Fibroblast of lung (primary cell): ENCODE results near the gene COG8. TPM values are rescaled to one million over a fixed set of nuclear protein-coding genes. Genes with fewer than 3 reads are reported as not detected.

ENCODE experiments used
- DNase-seq, 2 donors: peaks; one replicate each; pipeline versions ENCODE4 v3.0.0 to v3.0.0-alpha.2; 2010; ENCODE audit warnings: low read depth in 2 of 2
- H2AFZ ChIP-seq: 2 replicates; pipeline ENCODE4 v1.5.1; 2012; ENCODE audit warnings: low read length, control low read depth, inconsistent platforms
- H3K27ac ChIP-seq: 2 replicates; pipeline ENCODE4 v1.5.1; 2011; ENCODE audit warnings: low read length, control low read depth; ENCODE audit not compliant: insufficient read depth
- H3K27me3 ChIP-seq: 2 replicates; pipeline ENCODE4 v1.5.1; 2011; ENCODE audit warnings: mild to moderate bottlenecking, low read length; ENCODE audit not compliant: control insufficient read depth, insufficient read depth
- H3K36me3 ChIP-seq: 2 replicates; pipeline ENCODE4 v1.5.1; 2011; ENCODE audit warnings: low read length; ENCODE audit not compliant: control insufficient read depth, insufficient read depth
- H3K4me1 ChIP-seq: 2 replicates; pipeline ENCODE4 v1.5.1; 2011; ENCODE audit warnings: low read length; ENCODE audit not compliant: control insufficient read depth, insufficient read depth; ENCODE audit errors: extremely low read depth
- H3K4me2 ChIP-seq: 2 replicates; pipeline ENCODE4 v1.5.1; 2011; ENCODE audit warnings: low read length, control low read depth; ENCODE audit not compliant: insufficient read depth; ENCODE audit errors: extremely low read depth
- H3K4me3 ChIP-seq, 4 experiments: fragments of 200-600 bp in 1 of 4; sonication (generic) in 1 of 4; replicated peaks in 1 of 4; 2 replicates each; pipeline ENCODE4 v1.5.1; 2011 to 2016; ENCODE audit warnings: low read length in 4 of 4, low read depth in 3 of 4, mild to moderate bottlenecking in 3 of 4, control low read depth in 2 of 4, inconsistent platforms in 1 of 4, mixed read lengths in 1 of 4; ENCODE audit not compliant: insufficient read depth in 1 of 4; ENCODE audit errors: control extremely low read depth in 1 of 4
- H3K79me2 ChIP-seq: 2 replicates; pipeline ENCODE4 v1.5.1; 2012; ENCODE audit warnings: mild to moderate bottlenecking, low read length, inconsistent platforms; ENCODE audit not compliant: control insufficient read depth, insufficient read depth
- H3K9ac ChIP-seq: 2 replicates; pipeline ENCODE4 v1.5.1; 2011; ENCODE audit warnings: mild to moderate bottlenecking, low read length, control low read depth; ENCODE audit not compliant: insufficient read depth
- H3K9me3 ChIP-seq: 2 replicates; pipeline ENCODE4 v1.5.1; 2012; ENCODE audit warnings: low read depth, low read length; ENCODE audit not compliant: control insufficient read depth, insufficient read depth
- H4K20me1 ChIP-seq: 2 replicates; pipeline ENCODE4 v1.5.1; 2011; ENCODE audit warnings: low read length; ENCODE audit not compliant: control insufficient read depth, insufficient read depth; ENCODE audit errors: extremely low read depth
- CTCF ChIP-seq, 2 donors: IDR thresholded peaks in 1 of 2; conservative IDR thresholded peaks in 1 of 2; 1 replicate in 1 of 2; 2 replicates in 1 of 2; pipeline ENCODE4 v1.5.1; 2011 to 2012; ENCODE audit warnings: low read length in 2 of 2, control low read depth in 1 of 2, inconsistent platforms in 1 of 2, low read depth in 1 of 2, mild to moderate bottlenecking in 1 of 2
- EZH2 ChIP-seq: IDR thresholded peaks from 2 replicates; pipeline ENCODE4 v1.5.1; 2012; ENCODE audit warnings: low read length, control low read depth, mild to moderate bottlenecking; ENCODE audit errors: missing control alignments
- polyA plus RNA-seq, 2 donors: library from polyadenylated mRNA; depleted of rRNA in 1 of 2; stranded (reverse) in 1 of 2; unstranded in 1 of 2; fragments of >200 nt; gene quantifications; 2 replicates each; pipeline ENCODE4 v1.2.1, GENCODE V29; 2011 to 2012; ENCODE audit warnings: missing spikeins in 1 of 2
- total RNA-seq: library from RNA; depleted of rRNA; stranded (reverse); fragments of >200 nt; gene quantifications from 2 replicates; pipeline ENCODE4 v1.2.1, GENCODE V29; 2014

Gene COG8
- total and polyA plus RNA-seq, 2 donors (not counting 1 experiment from before 2014, with no cell fraction given), result 20.0 to 29.2 TPM

GRCh38 chr16:69324013-69324531 is 15.3 kb downstream of the COG8 start:
- H3K4me1 ChIP-seq, result peaks cover 5% of the 10 kb centered on the region
- TF ChIP-seq CTCF (conservative IDR thresholded peaks at IDR 0.05 in 1 of 2, IDR thresholded peaks at IDR 0.05 in 1 of 2; ENCODE audit: low read depth in 1 of 2, low read length in 2 of 2) (no peak), EZH2 (no peak)
- H3K79me2 ChIP-seq, result peaks cover 47% of the 10 kb centered on the region
- H2AFZ ChIP-seq, result no peak overlapping the region
- H3K4me3 ChIP-seq, result no peak overlapping the region
- peaks cover 40% of the 10 kb centered on the region for H3K36me3 ChIP-seq
- no peaks in the 10 kb centered on the region for H3K9me3 ChIP-seq
- no peak for DNase-seq
- H3K27ac ChIP-seq, result no peak overlapping the region
- H3K4me2 ChIP-seq, result no peak overlapping the region
- H4K20me1 ChIP-seq, result no peaks in the 10 kb centered on the region
- no peak overlapping the region for H3K9ac ChIP-seq
- no peaks in the 10 kb centered on the region for H3K27me3 ChIP-seq

- Histone ChIP-seq H3K36me3 (peaks cover 46% of the 10 kb centered on the region), H3K79me2 (peaks cover 42% of the 10 kb centered on the region)
These were observed 15.9 kb downstream of the COG8 start for GRCh38 chr16:69323415-69323814.

GRCh38 chr16:69322343-69322742 is 17.0 kb downstream of the COG8 start:
- TF ChIP-seq EZH2 (no peak), CTCF (conservative IDR thresholded peaks at IDR 0.05 in 1 of 2, IDR thresholded peaks at IDR 0.05 in 1 of 2; ENCODE audit: low read depth in 1 of 2, low read length in 2 of 2) (no peak)
- no peaks in the 10 kb centered on the region for H3K4me1 ChIP-seq
- no peaks in the 10 kb centered on the region for H4K20me1 ChIP-seq
- H3K9ac ChIP-seq, result no peak overlapping the region
- no peak overlapping the region for H3K4me2 ChIP-seq
- no peak overlapping the region for H3K27ac ChIP-seq
- no peaks in the 10 kb centered on the region for H3K9me3 ChIP-seq
- DNase-seq, result no peak
- H3K27me3 ChIP-seq, result no peaks in the 10 kb centered on the region
- H3K36me3 ChIP-seq, result peaks cover 50% of the 10 kb centered on the region
- H2AFZ ChIP-seq, result no peak overlapping the region
- H3K4me3 ChIP-seq, result no peak overlapping the region
- peaks cover 34% of the 10 kb centered on the region for H3K79me2 ChIP-seq

More at GRCh38 chr16:69323415-69323814, 15.9 kb downstream of the COG8 start:
- Histone ChIP-seq H3K9ac (no peak overlapping the region), H4K20me1 (no peaks in the 10 kb centered on the region), H3K9me3 (no peaks in the 10 kb centered on the region), H2AFZ (no peak overlapping the region), H3K4me3 (no peak overlapping the region), H3K27me3 (no peaks in the 10 kb centered on the region), H3K4me1 (peaks cover 3% of the 10 kb centered on the region), H3K4me2 (no peak overlapping the region), H3K27ac (no peak overlapping the region)
- DNase-seq, result no peak
- TF ChIP-seq EZH2, result no peak
